Measurements from ENCODE around the gene UBXN1.

DNA sequence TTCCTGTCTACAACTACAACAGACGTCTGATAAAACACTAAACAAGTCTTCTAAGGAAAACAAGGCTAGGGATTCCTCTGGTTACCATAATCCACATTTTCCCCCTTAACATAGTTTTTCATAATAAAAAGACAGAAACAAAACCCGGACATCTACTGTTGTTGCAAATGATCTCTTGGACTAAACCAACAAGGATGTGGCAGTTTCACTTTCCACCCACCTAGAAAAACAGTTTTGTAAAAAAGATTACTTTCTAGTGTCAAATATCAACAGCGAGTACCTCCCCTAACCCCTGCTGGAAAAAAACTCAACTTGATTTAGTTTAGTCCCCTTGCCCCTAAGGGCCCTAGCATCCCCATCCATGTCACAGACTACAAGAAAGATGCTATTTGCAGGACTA, 34.0 kb upstream of the UBXN1 start:
- TF ChIP-seq, protein P1, sequence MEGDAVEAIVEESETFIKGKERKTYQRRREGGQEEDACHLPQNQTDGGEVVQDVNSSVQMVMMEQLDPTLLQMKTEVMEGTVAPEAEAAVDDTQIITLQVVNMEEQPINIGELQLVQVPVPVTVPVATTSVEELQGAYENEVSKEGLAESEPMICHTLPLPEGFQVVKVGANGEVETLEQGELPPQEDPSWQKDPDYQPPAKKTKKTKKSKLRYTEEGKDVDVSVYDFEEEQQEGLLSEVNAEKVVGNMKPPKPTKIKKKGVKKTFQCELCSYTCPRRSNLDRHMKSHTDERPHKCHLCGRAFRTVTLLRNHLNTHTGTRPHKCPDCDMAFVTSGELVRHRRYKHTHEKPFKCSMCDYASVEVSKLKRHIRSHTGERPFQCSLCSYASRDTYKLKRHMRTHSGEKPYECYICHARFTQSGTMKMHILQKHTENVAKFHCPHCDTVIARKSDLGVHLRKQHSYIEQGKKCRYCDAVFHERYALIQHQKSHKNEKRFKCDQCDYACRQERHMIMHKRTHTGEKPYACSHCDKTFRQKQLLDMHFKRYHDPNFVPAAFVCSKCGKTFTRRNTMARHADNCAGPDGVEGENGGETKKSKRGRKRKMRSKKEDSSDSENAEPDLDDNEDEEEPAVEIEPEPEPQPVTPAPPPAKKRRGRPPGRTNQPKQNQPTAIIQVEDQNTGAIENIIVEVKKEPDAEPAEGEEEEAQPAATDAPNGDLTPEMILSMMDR (IDR thresholded peaks at IDR 0.05), result no peak
- no peak for TF ChIP-seq POLR2A (IDR thresholded peaks at IDR 0.05)
